ENCODE results near the gene PIP4K2C.

PIP4K2C gene

DNA sequence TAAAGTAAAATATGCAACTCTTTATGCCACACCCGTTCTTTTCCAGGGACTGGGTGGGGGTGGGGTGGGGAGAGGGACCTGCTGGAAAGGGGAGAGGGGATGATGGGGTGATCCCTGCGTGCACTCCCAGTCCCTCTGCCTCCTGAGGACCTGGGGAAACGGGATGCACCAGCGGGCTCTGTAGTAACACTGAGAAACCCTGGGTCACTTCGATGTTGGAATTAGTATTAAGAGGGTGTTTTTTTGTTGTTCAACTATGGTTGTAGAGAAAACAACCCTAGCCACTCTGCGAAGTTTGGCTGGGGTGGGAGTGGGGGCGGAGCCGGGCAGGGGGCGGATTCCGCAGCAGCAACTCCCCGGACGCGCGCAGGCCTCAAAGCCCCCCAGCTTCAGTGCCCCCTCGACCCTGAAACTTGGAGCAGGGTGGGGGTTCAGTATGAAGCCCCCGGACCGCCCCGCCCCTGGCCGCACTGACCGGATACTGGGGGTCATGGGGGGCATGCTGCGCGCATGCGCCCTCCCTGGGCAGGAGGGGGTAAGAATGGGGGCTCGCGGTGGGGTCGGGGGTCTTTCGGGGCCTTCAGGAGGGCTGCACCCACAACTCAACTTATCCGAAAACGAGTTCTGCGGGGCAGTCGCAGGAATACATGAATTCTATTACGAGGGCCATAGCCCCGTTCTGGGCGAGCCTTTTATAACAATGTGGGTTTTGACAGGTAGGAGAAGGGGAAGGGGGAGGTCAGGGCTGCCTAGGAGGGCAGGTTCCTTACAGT is 19.0 kb downstream of the PIP4K2C start:
- TF ChIP-seq SIN3A (IDR thresholded peaks at IDR 0.05; ENCODE audit: borderline replicate concordance, insufficient read depth, low read length): no peak
- no peak for TF ChIP-seq REST (IDR thresholded peaks at IDR 0.05; ENCODE audit: insufficient read depth in 1 of 2, low read depth in 2 of 2, low read length in 2 of 2)
- TF ChIP-seq POLR2AphosphoS5 (IDR thresholded peaks at IDR 0.05; ENCODE audit: low read depth, low read length): no peak
- no peak for TF ChIP-seq TAF1 (IDR thresholded peaks at IDR 0.05; ENCODE audit: borderline replicate concordance, insufficient read depth, low read length)
- no peak for TF ChIP-seq FOXP2 (optimal IDR thresholded peaks at IDR 0.05; ENCODE audit: borderline replicate concordance, extremely low read depth, extremely low read length, insufficient read depth)

DNA sequence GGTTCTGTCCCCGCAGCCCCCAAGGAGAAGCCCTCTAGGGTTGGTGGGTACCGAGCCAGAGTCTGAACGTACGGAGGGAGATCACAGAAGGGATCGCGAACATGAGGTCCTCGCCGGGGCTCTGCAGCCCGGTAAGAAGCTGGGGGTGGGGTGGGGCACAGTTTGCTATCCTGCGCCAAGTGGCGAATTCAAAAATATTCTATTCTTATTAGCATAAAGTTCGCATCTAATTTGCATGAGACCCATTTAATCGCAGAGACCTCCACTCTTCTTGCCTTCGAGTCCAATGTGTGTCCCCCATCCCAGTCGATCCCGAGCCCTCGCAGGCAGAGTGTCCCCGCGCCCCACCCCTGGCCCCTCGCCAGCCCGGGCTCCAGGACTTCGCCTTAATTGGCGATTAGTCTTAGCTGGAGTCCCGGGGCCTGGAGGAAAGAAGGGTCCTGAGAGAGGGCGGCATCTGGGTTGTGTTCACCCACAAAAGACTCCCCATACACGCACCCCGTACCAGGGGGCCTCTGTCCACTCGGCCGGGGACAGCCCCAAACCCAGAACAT is 19.6 kb downstream of the PIP4K2C start:
- TF ChIP-seq FOXP2 (optimal IDR thresholded peaks at IDR 0.05; ENCODE audit: borderline replicate concordance, extremely low read depth, extremely low read length, insufficient read depth) (no peak), POLR2AphosphoS5 (IDR thresholded peaks at IDR 0.05; ENCODE audit: low read depth, low read length) (no peak), TAF1 (IDR thresholded peaks at IDR 0.05; ENCODE audit: borderline replicate concordance, insufficient read depth, low read length) (no peak), REST (IDR thresholded peaks at IDR 0.05; ENCODE audit: insufficient read depth in 1 of 2, low read depth in 2 of 2, low read length in 2 of 2) (no peak), SIN3A (IDR thresholded peaks at IDR 0.05; ENCODE audit: borderline replicate concordance, insufficient read depth, low read length) (no peak)

- TF ChIP-seq REST (IDR thresholded peaks at IDR 0.05; ENCODE audit: insufficient read depth in 1 of 2, low read depth in 2 of 2, low read length in 2 of 2) (no peak), POLR2AphosphoS5 (IDR thresholded peaks at IDR 0.05; ENCODE audit: low read depth, low read length) (peak; percentile 56; the same call in 1 of the 2 replicates), FOXP2 (optimal IDR thresholded peaks at IDR 0.05; ENCODE audit: borderline replicate concordance, extremely low read depth, extremely low read length, insufficient read depth) (no peak), SIN3A (IDR thresholded peaks at IDR 0.05; ENCODE audit: borderline replicate concordance, insufficient read depth, low read length) (no peak)
These were observed 20.3 kb downstream of the PIP4K2C start, which contains the start of gene ARHGEF25 for GRCh38 chr12:57611108-57611826. ARHGEF25 (plus strand) TSS chr12:57611435; CDS start chr12:57611895, 460 bp downstream.

DNA sequence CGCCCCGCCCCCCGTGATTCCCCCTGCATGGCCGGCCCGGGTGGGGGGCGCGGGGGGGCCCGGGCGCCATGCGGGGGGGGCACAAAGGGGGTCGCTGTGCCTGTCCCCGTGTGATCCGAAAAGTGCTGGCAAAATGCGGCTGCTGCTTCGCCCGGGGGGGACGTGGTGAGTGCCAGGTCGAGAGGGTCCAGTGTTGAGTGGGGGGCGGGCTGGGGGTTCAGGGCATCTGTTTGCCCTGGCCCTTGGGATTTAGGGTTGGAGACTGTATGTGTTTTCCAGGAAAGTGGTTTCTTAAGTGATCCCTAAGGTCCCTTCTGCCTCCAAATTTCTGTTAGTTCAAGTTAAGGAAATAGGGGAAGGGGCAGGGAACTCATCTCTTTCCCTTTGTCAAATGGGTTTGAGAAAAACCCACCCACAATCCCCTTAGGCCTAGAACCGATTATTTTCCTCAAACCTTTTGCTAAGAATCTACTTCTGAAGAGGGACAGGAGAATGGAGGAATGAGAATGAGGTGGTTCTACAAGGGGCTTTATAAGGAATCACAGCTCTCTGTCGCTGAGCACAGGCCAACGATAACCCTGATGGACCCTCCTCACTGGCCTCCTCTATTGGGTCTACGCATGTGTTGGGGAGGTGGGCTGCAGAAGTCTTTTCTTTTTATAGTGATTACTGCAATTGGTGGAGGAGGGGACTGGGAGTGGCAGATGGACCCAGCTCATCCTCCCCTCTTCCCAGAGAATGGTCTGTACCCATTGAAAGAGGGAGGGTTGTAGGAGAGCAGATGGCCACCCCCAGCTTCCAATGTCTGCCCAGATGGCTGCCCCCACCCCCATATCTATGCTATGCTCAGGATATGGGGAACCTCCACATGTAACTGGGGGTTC is 21.1 kb downstream of the PIP4K2C start:
- no peak for TF ChIP-seq REST (IDR thresholded peaks at IDR 0.05; ENCODE audit: insufficient read depth in 1 of 2, low read depth in 2 of 2, low read length in 2 of 2)
